Loucy (cell line): ENCODE data around the gene LARP1B.

Experiments
- CTCF ChIP-seq: fragments of 200-600 bp; sonication (generic); conservative IDR thresholded peaks from 2 replicates; pipeline ENCODE4 v1.5.1; 2014; ENCODE audit warnings: mild to moderate bottlenecking, antibody characterized with exemption, low read length
- EZH2phosphoT487 ChIP-seq: fragments of 200-600 bp; IDR thresholded peaks from 2 replicates; pipeline ENCODE4 v1.6.1; 2018; ENCODE audit warnings: antibody characterized with exemption, mild to moderate bottlenecking, moderate library complexity, borderline replicate concordance

- TF ChIP-seq CTCF (no peak), EZH2phosphoT487 (no peak)
Observed at GRCh38 chr4:128153800-128154199, 92.7 kb downstream of the LARP1B start.
